IMR-90 (cell line): Measurements from ENCODE around the gene IPO7. TPM values are rescaled to one million over a fixed set of nuclear protein-coding genes. Genes with fewer than 3 reads are reported as not detected.
A peak's percentile ranks its signal among the peaks of the same experiment; 100 is the strongest.

Experiments
- ATAC-seq: fragments of 200-7000 bp; cut with Tn5 transposase; 2 replicates; pipeline ENCODE4 v1.9.1; 2020; ENCODE audit warnings: low read depth, mild to moderate bottlenecking, moderate library complexity
- BruUV-seq: library from RNA; stranded (reverse); fragments of 400-500 nt; replicated peaks from 2 replicates; lab custom pipeline; 2021; lab: Mats Ljungman, UMichigan
- CTCF ChIA-PET: fragments of 300-600 bp; formaldehyde crosslinking; extraction: SDS; loops from one replicate; lab custom pipeline; 2021; ENCODE audit warnings: antibody characterized with exemption; lab: Yijun Ruan, JAX
- POLR2A ChIA-PET: fragments of 300-600 bp; sonication (Branson Sonifier 250); formaldehyde crosslinking; loops from one replicate; lab custom pipeline; 2022; ENCODE audit warnings: antibody characterized with exemption; ENCODE audit not compliant: unreplicated experiment; lab: Charles Lee
- DNase-seq: peaks from one replicate; pipeline ENCODE4 v3.0.0; 2013
- H2AFZ ChIP-seq: replicated peaks from 2 replicates; pipeline ENCODE3; 2013; ENCODE audit warnings: low read length, mild to moderate bottlenecking; ENCODE audit not compliant: poor library complexity
- H2AK5ac ChIP-seq: 2 replicates; pipeline ENCODE4 v1.6.1; 2013; ENCODE audit warnings: low read depth, low read length, inconsistent platforms
- H2AK9ac ChIP-seq: replicated peaks from 2 replicates; pipeline ENCODE3; 2013; ENCODE audit warnings: mild to moderate bottlenecking, low read depth, low read length, moderate library complexity; ENCODE audit not compliant: poor library complexity
- H2BK120ac ChIP-seq: 2 replicates; pipeline ENCODE4 v1.6.1; 2013; ENCODE audit warnings: low read depth, low read length, inconsistent platforms
- H2BK15ac ChIP-seq: 3 replicates; pipeline ENCODE4 v1.6.1; 2013; ENCODE audit warnings: low read depth, low read length, inconsistent platforms
- H2BK20ac ChIP-seq: 2 replicates; pipeline ENCODE4 v1.6.1; 2013; ENCODE audit warnings: low read depth, mild to moderate bottlenecking, inconsistent platforms, low read length, moderate library complexity
- H2BK5ac ChIP-seq: 2 replicates; pipeline ENCODE4 v1.6.1; 2013; ENCODE audit warnings: mild to moderate bottlenecking, low read depth, low read length, inconsistent platforms; ENCODE audit not compliant: poor library complexity, severe bottlenecking
- H3K14ac ChIP-seq: replicated peaks from 2 replicates; pipeline ENCODE4 v1.6.1; 2013; ENCODE audit warnings: low read depth, low read length, inconsistent platforms
- H3K18ac ChIP-seq: 2 replicates; pipeline ENCODE4 v1.6.1; 2013; ENCODE audit warnings: low read depth, low read length, control low read depth
- H3K23ac ChIP-seq: 2 replicates; pipeline ENCODE4 v1.6.1; 2013; ENCODE audit warnings: low read depth, low read length, inconsistent platforms
- H3K27ac ChIP-seq: 2 replicates; pipeline ENCODE4 v1.5.1; 2013; ENCODE audit warnings: mild to moderate bottlenecking, control low read depth, low read length; ENCODE audit not compliant: insufficient read depth
- H3K27me3 ChIP-seq: 2 replicates; pipeline ENCODE4 v1.6.1; 2013; ENCODE audit warnings: low read length; ENCODE audit not compliant: control insufficient read depth, insufficient read depth
- H3K36me3 ChIP-seq: 2 replicates; pipeline ENCODE4 v1.6.1; 2013; ENCODE audit warnings: low read length, mixed read lengths; ENCODE audit not compliant: control insufficient read depth, insufficient read depth
- H3K4ac ChIP-seq: 2 replicates; pipeline ENCODE4 v1.6.1; 2013; ENCODE audit warnings: low read depth, low read length, inconsistent platforms
- H3K4me1 ChIP-seq: 2 replicates; pipeline ENCODE4 v1.6.1; 2013; ENCODE audit warnings: low read length, mixed read lengths; ENCODE audit not compliant: control insufficient read depth, insufficient read depth
- H3K4me2 ChIP-seq: 2 replicates; pipeline ENCODE4 v1.6.1; 2013; ENCODE audit warnings: low read depth, mild to moderate bottlenecking, control low read depth, low read length, moderate library complexity
- H3K4me3 ChIP-seq: 2 replicates; pipeline ENCODE4 v1.5.1; 2013; ENCODE audit warnings: low read depth, mild to moderate bottlenecking, control low read depth, low read length, moderate library complexity; ENCODE audit not compliant: insufficient read depth
- H3K56ac ChIP-seq: 2 replicates; pipeline ENCODE4 v1.6.1; 2013; ENCODE audit warnings: low read length, inconsistent platforms; ENCODE audit not compliant: insufficient read depth; ENCODE audit errors: extremely low read depth
- H3K79me1 ChIP-seq, 2 experiments: 2 replicates each; pipeline ENCODE4 v1.6.1; 2013; ENCODE audit warnings: low read length in 2 of 2, inconsistent platforms in 1 of 2, low read depth in 1 of 2
- H3K9ac ChIP-seq: 2 replicates; pipeline ENCODE4 v1.6.1; 2013; ENCODE audit warnings: low read depth, low read length, control low read depth
- H3K9me1 ChIP-seq: 2 replicates; pipeline ENCODE4 v1.6.1; 2013; ENCODE audit warnings: low read length, inconsistent platforms; ENCODE audit not compliant: insufficient read depth
- H3K9me3 ChIP-seq: 2 replicates; pipeline ENCODE4 v1.6.1; 2013; ENCODE audit warnings: low read length; ENCODE audit not compliant: control insufficient read depth, insufficient read depth
- H4K20me1 ChIP-seq: 2 replicates; pipeline ENCODE4 v1.6.1; 2013; ENCODE audit warnings: low read length, inconsistent platforms; ENCODE audit not compliant: insufficient read depth
- H4K5ac ChIP-seq: 2 replicates; pipeline ENCODE4 v1.6.1; 2013; ENCODE audit warnings: mild to moderate bottlenecking, low read depth, low read length, control low read depth
- H4K8ac ChIP-seq, 2 experiments: 2 replicates each; pipeline ENCODE4 v1.6.1; 2013; ENCODE audit warnings: low read depth in 2 of 2, low read length in 2 of 2, control low read depth in 1 of 2, inconsistent platforms in 1 of 2
- H4K91ac ChIP-seq: 2 replicates; pipeline ENCODE4 v1.6.1; 2013; ENCODE audit warnings: low read depth, low read length, inconsistent platforms; ENCODE audit not compliant: insufficient read depth
- CEBPB ChIP-seq: IDR thresholded peaks from 2 replicates; pipeline ENCODE4 v1.6.1; 2012; ENCODE audit warnings: low read depth, low read length, improper control_type of control experiment
- MAFK ChIP-seq: IDR thresholded peaks from 2 replicates; pipeline ENCODE4 v1.6.1; 2012; ENCODE audit warnings: low read depth, low read length, improper control_type of control experiment
- RFX5 ChIP-seq: IDR thresholded peaks from 2 replicates; pipeline ENCODE4 v1.8.0; 2012; ENCODE audit warnings: low read depth, mild to moderate bottlenecking, low read length, moderate library complexity
- WGBS, 2 experiments: methylation state at CpG; one replicate each; pipeline versions ENCODE4 v1.1.5 to v1.1.7; 2013; ENCODE audit warnings: missing lambda C conversion rate in 2 of 2; ENCODE audit not compliant: insufficient read length in 1 of 2; ENCODE audit errors: extremely low coverage in 2 of 2; 5-methylcytosine and 5-hydroxymethylcytosine counted together
- dilution Hi-C: fragments of 300-500 bp; cut with HindIII; formaldehyde crosslinking; loops from one replicate; pipeline ENCODE4 v1.14.3; 2018; ENCODE audit warnings: low sequenced_read_pairs; ENCODE audit not compliant: unreplicated experiment
- in situ Hi-C: fragments of 300-500 bp; cut with MboI; formaldehyde crosslinking; loops from 3 replicates; pipeline ENCODE4 v1.14.3; 2019; ENCODE audit warnings: low sequenced_read_pairs, inconsistent platforms, mixed read lengths
- intact Hi-C: fragments of 100-400 bp; cut with micrococcal nuclease; formaldehyde crosslinking; loops from 2 replicates; pipeline ENCODE4 v1.10.0; 2022
- polyA plus RNA-seq, 3 experiments: library from polyadenylated mRNA; depleted of rRNA; stranded (reverse); fragments of >200 nt; gene quantifications; 2 replicates each; pipeline ENCODE4 v1.2.3, GENCODE V29; 2012; ENCODE audit warnings: low replicate concordance in 1 of 3
- total RNA-seq: library from RNA; depleted of rRNA; stranded (reverse); fragments of >200 nt; gene quantifications from 2 replicates; pipeline ENCODE4 v1.2.3, GENCODE V29; 2012
- TF ChIP-seq, protein P1 (sequence below): conservative IDR thresholded peaks from 2 replicates; pipeline ENCODE4 v1.5.1; 2012; ENCODE audit warnings: mild to moderate bottlenecking, low read depth, low read length, improper control_type of control experiment

IPO7 gene
- total and polyA plus RNA-seq, 2 of the 4 experiments (the other 2 are of a cell fraction), result 40.6 to 110 TPM

DNA sequence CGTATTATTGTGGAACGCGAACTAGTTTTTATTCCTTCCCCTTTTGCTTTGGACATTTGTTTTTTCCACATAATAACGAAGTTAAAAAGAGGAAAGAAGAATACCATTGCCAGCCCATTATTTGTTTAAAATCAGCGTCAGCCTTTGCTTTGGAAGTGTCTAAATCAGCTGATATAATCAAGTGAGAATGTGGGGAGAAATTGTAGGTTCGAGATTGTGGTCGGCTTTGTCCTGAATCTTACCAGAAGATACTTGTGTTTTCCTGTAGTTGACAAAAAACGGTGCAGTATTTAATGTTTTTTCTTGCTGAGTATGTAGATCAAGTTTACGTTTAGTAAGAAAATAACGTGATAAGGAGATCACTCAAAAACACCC, 77.3 kb downstream of the IPO7 start:
- Histone ChIP-seq H3K9ac (peak overlapping the region; percentile 92), H3K4me3 (peak overlapping the region; percentile 55), H3K14ac (peak overlapping the region; percentile 90), H2AK9ac (no peak overlapping the region), H3K4me1 (no peaks in the 10 kb centered on the region), H3K4ac (peak overlapping the region; percentile 91; the same call in 1 of the 2 replicates), H3K18ac (peak overlapping the region; percentile 79), H3K9me3 (no peaks in the 10 kb centered on the region), H2BK5ac (peak overlapping the region; percentile 92), H4K20me1 (no peaks in the 10 kb centered on the region), H3K4me2 (peak overlapping the region; percentile 97), H4K8ac (peak overlapping the region; percentile 67 to 87), H3K79me1 (peaks cover 16 to 39% of the 10 kb centered on the region in 2 experiments), H4K5ac (peak overlapping the region; percentile 59; the same call in 1 of the 2 replicates), H3K27ac (peak overlapping the region; percentile 95; the same call in 1 of the 2 replicates), H2BK15ac (no peak overlapping the region), H3K27me3 (no peaks in the 10 kb centered on the region), H3K36me3 (no peaks in the 10 kb centered on the region), H2AK5ac (no peak overlapping the region), H4K91ac (no peak overlapping the region), H3K56ac (peak overlapping the region; percentile 99), H2AFZ (no peak overlapping the region), H2BK20ac (no peak overlapping the region), H2BK120ac (peak overlapping the region; percentile 24; the same call in 1 of the 2 replicates), H3K9me1 (no peaks in the 10 kb centered on the region), H3K23ac (peak overlapping the region; percentile 94)
- no peak for ATAC-seq
- DNase-seq, result peak; percentile 15
- CTCF ChIA-PET, result no interaction called here
- POLR2A ChIA-PET, result no interaction called here
- dilution Hi-C loops, result no loop called here
- TSS peak; percentile 87 for BruUV-seq
- TF ChIP-seq, protein P1, sequence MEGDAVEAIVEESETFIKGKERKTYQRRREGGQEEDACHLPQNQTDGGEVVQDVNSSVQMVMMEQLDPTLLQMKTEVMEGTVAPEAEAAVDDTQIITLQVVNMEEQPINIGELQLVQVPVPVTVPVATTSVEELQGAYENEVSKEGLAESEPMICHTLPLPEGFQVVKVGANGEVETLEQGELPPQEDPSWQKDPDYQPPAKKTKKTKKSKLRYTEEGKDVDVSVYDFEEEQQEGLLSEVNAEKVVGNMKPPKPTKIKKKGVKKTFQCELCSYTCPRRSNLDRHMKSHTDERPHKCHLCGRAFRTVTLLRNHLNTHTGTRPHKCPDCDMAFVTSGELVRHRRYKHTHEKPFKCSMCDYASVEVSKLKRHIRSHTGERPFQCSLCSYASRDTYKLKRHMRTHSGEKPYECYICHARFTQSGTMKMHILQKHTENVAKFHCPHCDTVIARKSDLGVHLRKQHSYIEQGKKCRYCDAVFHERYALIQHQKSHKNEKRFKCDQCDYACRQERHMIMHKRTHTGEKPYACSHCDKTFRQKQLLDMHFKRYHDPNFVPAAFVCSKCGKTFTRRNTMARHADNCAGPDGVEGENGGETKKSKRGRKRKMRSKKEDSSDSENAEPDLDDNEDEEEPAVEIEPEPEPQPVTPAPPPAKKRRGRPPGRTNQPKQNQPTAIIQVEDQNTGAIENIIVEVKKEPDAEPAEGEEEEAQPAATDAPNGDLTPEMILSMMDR, result no peak
- no peak for TF ChIP-seq CEBPB
- no peak for TF ChIP-seq RFX5
- TF ChIP-seq MAFK, result peak; percentile 37; the same call in 1 of the 2 replicates
- intact Hi-C loops, result loop anchor here (2.0 to 5.0 kb wide), 2 partner anchors 151 to 287 kb away; no protein-coding TSS in a partner anchor
- WGBS, 2 experiments, result no CpG with 5 or more reads among the region's 10 CpGs
- in situ Hi-C loops, result no loop called here
